ENCODE measurements around the gene CSF2. TPM values are rescaled to one million over a fixed set of nuclear protein-coding genes. Genes with fewer than 3 reads are reported as not detected.
"Not testable (repeated sequence)": the region's sequence is repeated elsewhere in the genome, so short reads cannot be mapped to it uniquely, and the experiment has no call there.

CSF2 gene
- total RNA-seq, 2 donors from 2014 or later: 31.1 to 50.7 TPM

- Mint-ChIP-seq H3K27me3 (ENCODE audit: low read depth) (no peaks in the 10 kb centered on the region), H3K36me3 (ENCODE audit: insufficient read depth in 2 of 2) (peaks cover 3 to 4% of the 10 kb centered on the region in 2 donors), H3K27ac (peak overlapping the region; percentile 33), H3K4me1 (ENCODE audit: low read depth) (peaks cover 82% of the 10 kb centered on the region), H3K4me3 (peak overlapping the region; percentile 51 to 64), H3K9me3 (peaks cover 0 to 2% of the 10 kb centered on the region in 2 donors)
- DNase-seq (no peak), ATAC-seq (replicated peaks in 1 of 2) (no peak)
These were observed 29.3 kb downstream of the CSF2 start for GRCh38 chr5:132102944-132103331.

GRCh38 chr5:132103332-132103951 lies 29.9 kb downstream of the CSF2 start:
- peak; percentile 47 to 52 for ATAC-seq (replicated peaks in 1 of 2)
- peak overlapping the region; percentile 71 for H3K27ac Mint-ChIP-seq
- no peaks in the 10 kb centered on the region for H3K27me3 Mint-ChIP-seq (ENCODE audit: low read depth)
- H3K4me1 Mint-ChIP-seq (ENCODE audit: low read depth): peaks cover 77% of the 10 kb centered on the region
- peaks cover 4 to 5% of the 10 kb centered on the region in 2 donors for H3K36me3 Mint-ChIP-seq (ENCODE audit: insufficient read depth in 2 of 2)
- peak; percentile 74 to 82 for DNase-seq
- peak overlapping the region; percentile 51 to 64 for H3K4me3 Mint-ChIP-seq
- H3K9me3 Mint-ChIP-seq: peaks cover 0 to 3% of the 10 kb centered on the region in 2 donors

GRCh38 chr5:132103969-132104391 lies 30.4 kb downstream of the CSF2 start:
- H3K9me3 Mint-ChIP-seq: peaks cover 0 to 3% of the 10 kb centered on the region in 2 donors
- DNase-seq (no peak), ATAC-seq (replicated peaks in 1 of 2) (no peak)
- H3K4me1 Mint-ChIP-seq (ENCODE audit: low read depth): peaks cover 72% of the 10 kb centered on the region
- H3K36me3 Mint-ChIP-seq (ENCODE audit: insufficient read depth in 2 of 2): peaks cover 4 to 7% of the 10 kb centered on the region in 2 donors
- H3K27ac Mint-ChIP-seq: peak overlapping the region; percentile 84
- H3K4me3 Mint-ChIP-seq: peak overlapping the region; percentile 51 to 64
- H3K27me3 Mint-ChIP-seq (ENCODE audit: low read depth): no peaks in the 10 kb centered on the region

- Mint-ChIP-seq H3K4me3 (peak overlapping the region; percentile 51 to 64), H3K27me3 (ENCODE audit: low read depth) (no peaks in the 10 kb centered on the region), H3K4me1 (ENCODE audit: low read depth) (peaks cover 68% of the 10 kb centered on the region), H3K27ac (peak overlapping the region; percentile 52), H3K36me3 (ENCODE audit: insufficient read depth in 2 of 2) (peaks cover 4 to 7% of the 10 kb centered on the region in 2 donors), H3K9me3 (peaks cover 0 to 3% of the 10 kb centered on the region in 2 donors)
- no peak for DNase-seq
- ATAC-seq (replicated peaks in 1 of 2): peak in 1 of 2 donors; percentile 8
These were observed 31.0 kb downstream of the CSF2 start for GRCh38 chr5:132104556-132104955.

- Mint-ChIP-seq H3K27me3 (ENCODE audit: low read depth) (no peaks in the 10 kb centered on the region), H3K4me1 (ENCODE audit: low read depth) (peaks cover 68% of the 10 kb centered on the region), H3K9me3 (peaks cover 0 to 3% of the 10 kb centered on the region in 2 donors), H3K27ac (no peak overlapping the region), H3K4me3 (peak overlapping the region in 1 of 2 donors; percentile 51), H3K36me3 (ENCODE audit: insufficient read depth in 2 of 2) (peaks cover 4 to 7% of the 10 kb centered on the region in 2 donors)
- DNase-seq: no peak
- no peak for ATAC-seq (replicated peaks in 1 of 2)
These were observed 32.1 kb downstream of the CSF2 start for GRCh38 chr5:132105688-132106087.

GRCh38 chr5:132108495-132108894 lies 34.9 kb downstream of the CSF2 start:
- not testable (repeated sequence) for ATAC-seq (replicated peaks in 1 of 2); H3K27ac Mint-ChIP-seq; DNase-seq; H3K9me3 Mint-ChIP-seq; H3K4me3 Mint-ChIP-seq; H3K27me3 Mint-ChIP-seq (ENCODE audit: low read depth)
- H3K36me3 Mint-ChIP-seq (ENCODE audit: insufficient read depth in 2 of 2): peaks cover 9 to 14% of the 10 kb centered on the region in 2 donors
- H3K4me1 Mint-ChIP-seq (ENCODE audit: low read depth): peaks cover 63% of the 10 kb centered on the region

- not testable (repeated sequence) for H3K27ac Mint-ChIP-seq; DNase-seq; H3K27me3 Mint-ChIP-seq (ENCODE audit: low read depth); H3K9me3 Mint-ChIP-seq; ATAC-seq (replicated peaks in 1 of 2); H3K4me3 Mint-ChIP-seq
- H3K4me1 Mint-ChIP-seq (ENCODE audit: low read depth): peaks cover 62% of the 10 kb centered on the region
- H3K36me3 Mint-ChIP-seq (ENCODE audit: insufficient read depth in 2 of 2): peaks cover 9 to 14% of the 10 kb centered on the region in 2 donors
These were observed 35.4 kb downstream of the CSF2 start for GRCh38 chr5:132108957-132109356.

- Mint-ChIP-seq H3K9me3 (peaks cover 4% of the 10 kb centered on the region in 2 donors), H3K27me3 (ENCODE audit: low read depth) (no peaks in the 10 kb centered on the region), H3K27ac (peak overlapping the region; percentile 74), H3K36me3 (ENCODE audit: insufficient read depth in 2 of 2) (peaks cover 8 to 14% of the 10 kb centered on the region in 2 donors), H3K4me1 (ENCODE audit: low read depth) (peaks cover 62% of the 10 kb centered on the region), H3K4me3 (peak overlapping the region; percentile 50 to 75)
- ATAC-seq (replicated peaks in 1 of 2) (no peak), DNase-seq (no peak)
These were observed 36.0 kb downstream of the CSF2 start for GRCh38 chr5:132109494-132110053.

- Mint-ChIP-seq H3K4me3 (peak overlapping the region; percentile 51 to 56), H3K9me3 (peaks cover 4% of the 10 kb centered on the region in 2 donors), H3K27ac (peak overlapping the region; percentile 40), H3K36me3 (ENCODE audit: insufficient read depth in 2 of 2) (peaks cover 8 to 15% of the 10 kb centered on the region in 2 donors), H3K27me3 (ENCODE audit: low read depth) (no peaks in the 10 kb centered on the region), H3K4me1 (ENCODE audit: low read depth) (peaks cover 62% of the 10 kb centered on the region)
- DNase-seq (no peak), ATAC-seq (replicated peaks in 1 of 2) (no peak)
These were observed 36.6 kb downstream of the CSF2 start for GRCh38 chr5:132110195-132110594.

- Mint-ChIP-seq H3K9me3 (peaks cover 4% of the 10 kb centered on the region in 2 donors), H3K27ac (peak overlapping the region; percentile 40), H3K36me3 (ENCODE audit: insufficient read depth in 2 of 2) (peaks cover 8 to 15% of the 10 kb centered on the region in 2 donors), H3K27me3 (ENCODE audit: low read depth) (no peaks in the 10 kb centered on the region), H3K4me3 (peak overlapping the region; percentile 51 to 56), H3K4me1 (ENCODE audit: low read depth) (peaks cover 62% of the 10 kb centered on the region)
- ATAC-seq (replicated peaks in 1 of 2) (peak; percentile 29 to 45), DNase-seq (no peak)
These were observed 37.3 kb downstream of the CSF2 start for GRCh38 chr5:132110930-132111329.

- Mint-ChIP-seq H3K27ac (no peak overlapping the region), H3K36me3 (ENCODE audit: insufficient read depth in 2 of 2) (peaks cover 8 to 15% of the 10 kb centered on the region in 2 donors), H3K4me3 (peak overlapping the region; percentile 21 to 42), H3K27me3 (ENCODE audit: low read depth) (no peaks in the 10 kb centered on the region), H3K4me1 (ENCODE audit: low read depth) (peaks cover 61% of the 10 kb centered on the region), H3K9me3 (peaks cover 4% of the 10 kb centered on the region in 2 donors)
- ATAC-seq (replicated peaks in 1 of 2) (no peak), DNase-seq (no peak)
These were observed 38.5 kb downstream of the CSF2 start for GRCh38 chr5:132112111-132112510.

GRCh38 chr5:132114150-132115121 lies 40.8 kb downstream of the CSF2 start:
- ATAC-seq (replicated peaks in 1 of 2) (peak; percentile 76 to 82), DNase-seq (no peak)
- Mint-ChIP-seq H3K4me1 (ENCODE audit: low read depth) (peaks cover 60% of the 10 kb centered on the region), H3K27me3 (ENCODE audit: low read depth) (no peaks in the 10 kb centered on the region), H3K36me3 (ENCODE audit: insufficient read depth in 2 of 2) (peaks cover 6 to 8% of the 10 kb centered on the region in 2 donors), H3K9me3 (peaks cover 2 to 4% of the 10 kb centered on the region in 2 donors), H3K4me3 (peak overlapping the region; percentile 35 to 52), H3K27ac (peak overlapping the region; percentile 66)
